ENCODE results near the gene TTK. TPM values are rescaled to one million over a fixed set of nuclear protein-coding genes. Genes with fewer than 3 reads are reported as not detected.

Gene TTK
- total and polyA plus RNA-seq, 12 donors: 0.12 to 10.6 (median 1.0) TPM

- no peak overlapping the region for H3K4me3 ChIP-seq
- no peaks in the 10 kb centered on the region for H3K27me3 ChIP-seq
- H3K9me3 ChIP-seq (replicated peaks in 1 of 3): no peaks in the 10 kb centered on the region
- no peaks in the 10 kb centered on the region for H3K4me1 ChIP-seq (replicated peaks in 1 of 2)
- TF ChIP-seq, protein P1, sequence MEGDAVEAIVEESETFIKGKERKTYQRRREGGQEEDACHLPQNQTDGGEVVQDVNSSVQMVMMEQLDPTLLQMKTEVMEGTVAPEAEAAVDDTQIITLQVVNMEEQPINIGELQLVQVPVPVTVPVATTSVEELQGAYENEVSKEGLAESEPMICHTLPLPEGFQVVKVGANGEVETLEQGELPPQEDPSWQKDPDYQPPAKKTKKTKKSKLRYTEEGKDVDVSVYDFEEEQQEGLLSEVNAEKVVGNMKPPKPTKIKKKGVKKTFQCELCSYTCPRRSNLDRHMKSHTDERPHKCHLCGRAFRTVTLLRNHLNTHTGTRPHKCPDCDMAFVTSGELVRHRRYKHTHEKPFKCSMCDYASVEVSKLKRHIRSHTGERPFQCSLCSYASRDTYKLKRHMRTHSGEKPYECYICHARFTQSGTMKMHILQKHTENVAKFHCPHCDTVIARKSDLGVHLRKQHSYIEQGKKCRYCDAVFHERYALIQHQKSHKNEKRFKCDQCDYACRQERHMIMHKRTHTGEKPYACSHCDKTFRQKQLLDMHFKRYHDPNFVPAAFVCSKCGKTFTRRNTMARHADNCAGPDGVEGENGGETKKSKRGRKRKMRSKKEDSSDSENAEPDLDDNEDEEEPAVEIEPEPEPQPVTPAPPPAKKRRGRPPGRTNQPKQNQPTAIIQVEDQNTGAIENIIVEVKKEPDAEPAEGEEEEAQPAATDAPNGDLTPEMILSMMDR (IDR thresholded peaks at IDR 0.05): no peak
- TF ChIP-seq POLR2A (IDR thresholded peaks at IDR 0.05): no peak
- intact Hi-C loops (cut with DNase I): no loop called here
- 80 to 89% (median 85%) methylated on average over 6 of the region's 6 CpGs for WGBS, 4 donors
- H3K27ac ChIP-seq: no peak overlapping the region
- H3K36me3 ChIP-seq (replicated peaks in 1 of 2): no peaks in the 10 kb centered on the region
- DNase-seq: no peak
Measured at GRCh38 chr6:80088637-80089036, 84.2 kb downstream of the TTK start.

GRCh38 chr6:80091506-80091905 is 87.1 kb downstream of the TTK start:
- Histone ChIP-seq H3K9me3 (replicated peaks in 1 of 3) (peaks cover 0 to 5% (median 0%) of the 10 kb centered on the region in 3 donors), H3K4me3 (no peak overlapping the region), H3K4me1 (replicated peaks in 1 of 2) (no peaks in the 10 kb centered on the region), H3K27ac (no peak overlapping the region), H3K36me3 (replicated peaks in 1 of 2) (no peaks in the 10 kb centered on the region), H3K27me3 (no peaks in the 10 kb centered on the region)
- TF ChIP-seq, protein P1 (IDR thresholded peaks at IDR 0.05): no peak
- no peak for TF ChIP-seq POLR2A (IDR thresholded peaks at IDR 0.05)
- DNase-seq: no peak
- intact Hi-C loops (cut with DNase I): loop anchor here (5.0 to 10.0 kb wide), 2 partner anchors 144 to 147 kb away; partner anchors contain the start of gene ELOVL4 (in 2 of the 2)

Other genes starting within 250 kb of the TTK start
- gene ELOVL4, start 57.1 kb upstream of the TTK start, total RNA-seq: 1 to 10 TPM in 1 of 9 donors, under 1 TPM in 7, not detected in 1; 0.11 to 1.5 (median 0.49) TPM
- 1 to 10 TPM in 1 of 3 donors, under 1 TPM in 2; 0.40 to 2.1 (median 0.80) TPM for gene ELOVL4, start 57.1 kb upstream of the TTK start, polyA plus RNA-seq
- 10 to 100 TPM; 12.2 to 33.9 (median 20.4) TPM for gene BCKDHB, start 102.0 kb downstream of the TTK start, total RNA-seq
- 10 to 100 TPM in 1 of 3 donors, 1 to 10 TPM in 2; 6.4 to 21.5 (median 6.7) TPM for gene BCKDHB, start 102.0 kb downstream of the TTK start, polyA plus RNA-seq